Measurements from ENCODE around the gene ASPG.

The ASPG gene

DNA sequence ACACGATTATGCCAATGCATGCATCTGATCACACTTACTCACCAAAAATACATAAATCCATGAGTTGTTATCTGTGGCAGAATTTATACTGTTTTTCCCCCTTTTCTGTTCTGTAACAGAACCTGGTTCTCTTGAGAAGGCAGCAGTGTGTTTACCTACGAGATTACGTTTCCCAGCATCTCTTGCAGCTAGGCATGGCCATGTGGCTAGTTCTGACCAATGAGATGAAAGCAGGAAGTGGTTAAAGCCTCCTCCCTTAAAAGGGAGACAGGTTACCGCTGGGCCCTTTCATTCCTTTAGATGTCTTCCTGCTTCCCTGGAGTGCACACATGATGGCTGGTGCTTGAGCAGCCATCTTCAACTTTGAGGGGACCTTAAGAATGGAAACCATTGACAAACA lies 11.7 kb upstream of the ASPG start:
- DNase-seq (ENCODE audit: low read depth): no peak
- TF ChIP-seq, protein P1, sequence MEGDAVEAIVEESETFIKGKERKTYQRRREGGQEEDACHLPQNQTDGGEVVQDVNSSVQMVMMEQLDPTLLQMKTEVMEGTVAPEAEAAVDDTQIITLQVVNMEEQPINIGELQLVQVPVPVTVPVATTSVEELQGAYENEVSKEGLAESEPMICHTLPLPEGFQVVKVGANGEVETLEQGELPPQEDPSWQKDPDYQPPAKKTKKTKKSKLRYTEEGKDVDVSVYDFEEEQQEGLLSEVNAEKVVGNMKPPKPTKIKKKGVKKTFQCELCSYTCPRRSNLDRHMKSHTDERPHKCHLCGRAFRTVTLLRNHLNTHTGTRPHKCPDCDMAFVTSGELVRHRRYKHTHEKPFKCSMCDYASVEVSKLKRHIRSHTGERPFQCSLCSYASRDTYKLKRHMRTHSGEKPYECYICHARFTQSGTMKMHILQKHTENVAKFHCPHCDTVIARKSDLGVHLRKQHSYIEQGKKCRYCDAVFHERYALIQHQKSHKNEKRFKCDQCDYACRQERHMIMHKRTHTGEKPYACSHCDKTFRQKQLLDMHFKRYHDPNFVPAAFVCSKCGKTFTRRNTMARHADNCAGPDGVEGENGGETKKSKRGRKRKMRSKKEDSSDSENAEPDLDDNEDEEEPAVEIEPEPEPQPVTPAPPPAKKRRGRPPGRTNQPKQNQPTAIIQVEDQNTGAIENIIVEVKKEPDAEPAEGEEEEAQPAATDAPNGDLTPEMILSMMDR (conservative IDR thresholded peaks at IDR 0.05; ENCODE audit: low read depth, low read length): no peak
- H3K4me3 ChIP-seq (ENCODE audit: low read length): no peak overlapping the region

DNA sequence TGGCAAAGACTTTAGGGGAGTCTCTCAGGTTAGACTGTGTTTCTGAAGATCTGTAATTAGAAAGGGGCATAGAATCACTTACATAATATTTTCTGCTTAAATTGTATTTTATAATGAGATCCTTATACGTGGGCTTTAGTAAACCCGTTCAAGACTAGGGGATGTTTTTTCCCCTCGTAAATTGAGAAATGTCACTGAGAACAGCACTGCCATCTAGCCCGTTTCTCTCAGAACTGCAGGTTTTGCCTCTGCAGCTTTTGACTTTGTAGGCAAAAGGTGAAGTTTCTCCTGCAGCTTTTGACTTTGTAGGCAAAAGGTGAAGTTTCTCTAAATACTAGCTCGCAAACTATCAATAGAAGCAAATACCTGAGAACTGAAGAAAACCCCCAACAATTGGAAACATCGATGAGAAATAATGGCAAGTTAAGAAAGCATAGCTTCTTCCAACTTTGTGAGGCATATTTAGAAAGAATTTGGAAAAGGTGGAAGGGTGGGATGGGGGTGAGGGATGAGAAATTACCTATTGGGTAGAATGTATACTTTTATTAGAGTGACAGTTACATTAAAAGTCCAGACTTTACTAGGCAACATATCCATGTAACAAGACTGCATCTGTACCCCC lies 9.9 kb upstream of the ASPG start:
- TF ChIP-seq, protein P1 (conservative IDR thresholded peaks at IDR 0.05; ENCODE audit: low read depth, low read length): peak; percentile 69
- no peak overlapping the region for H3K4me3 ChIP-seq (ENCODE audit: low read length)
- no peak for DNase-seq (ENCODE audit: low read depth)

DNA sequence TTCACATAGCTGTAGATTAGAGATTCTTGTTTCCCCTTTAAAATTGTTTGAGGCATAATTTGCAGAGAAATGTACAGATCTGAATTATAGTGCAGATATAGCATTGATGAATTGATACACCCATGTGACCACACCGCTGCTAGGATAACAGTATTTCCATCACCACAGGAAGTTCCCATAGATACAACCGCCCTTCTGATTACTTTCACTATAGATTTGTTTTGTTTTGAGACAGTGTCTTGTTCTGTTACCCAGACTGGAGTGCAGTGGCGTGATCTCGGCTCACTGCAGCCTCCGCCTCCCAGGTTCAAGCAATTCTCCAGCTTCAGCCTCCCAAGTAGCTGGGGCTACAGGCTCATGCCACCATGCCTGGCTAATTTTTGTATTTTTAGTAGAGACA lies 8.8 kb upstream of the ASPG start:
- no peak overlapping the region for H3K4me3 ChIP-seq (ENCODE audit: low read length)
- TF ChIP-seq, protein P1 (conservative IDR thresholded peaks at IDR 0.05; ENCODE audit: low read depth, low read length): no peak
- no peak for DNase-seq (ENCODE audit: low read depth)

DNA sequence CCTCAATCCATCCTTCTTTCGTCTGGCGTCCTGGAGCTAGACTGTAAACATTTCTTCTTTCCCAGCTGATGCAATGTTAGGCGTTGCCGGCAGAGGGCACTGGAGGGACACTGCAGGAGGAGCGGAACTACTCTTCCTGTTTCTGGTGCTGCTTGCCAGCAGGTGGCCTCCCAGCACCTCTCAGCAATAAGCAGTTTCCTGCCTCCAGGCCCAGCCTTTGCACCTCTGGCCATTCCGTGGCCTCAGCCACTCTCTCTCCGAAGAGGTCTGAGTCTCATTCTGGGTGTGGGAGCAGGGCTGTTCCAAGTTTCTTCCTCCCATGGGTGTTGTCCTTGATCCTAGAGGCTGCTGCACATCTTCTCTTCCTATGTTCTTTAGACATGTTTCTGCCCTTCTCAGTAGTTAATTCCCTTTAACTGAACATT lies 7.5 kb upstream of the ASPG start:
- TF ChIP-seq, protein P1 (conservative IDR thresholded peaks at IDR 0.05; ENCODE audit: low read depth, low read length): peak; percentile 100
- H3K4me3 ChIP-seq (ENCODE audit: low read length): no peak overlapping the region
- peak; percentile 70 for DNase-seq (ENCODE audit: low read depth)

DNA sequence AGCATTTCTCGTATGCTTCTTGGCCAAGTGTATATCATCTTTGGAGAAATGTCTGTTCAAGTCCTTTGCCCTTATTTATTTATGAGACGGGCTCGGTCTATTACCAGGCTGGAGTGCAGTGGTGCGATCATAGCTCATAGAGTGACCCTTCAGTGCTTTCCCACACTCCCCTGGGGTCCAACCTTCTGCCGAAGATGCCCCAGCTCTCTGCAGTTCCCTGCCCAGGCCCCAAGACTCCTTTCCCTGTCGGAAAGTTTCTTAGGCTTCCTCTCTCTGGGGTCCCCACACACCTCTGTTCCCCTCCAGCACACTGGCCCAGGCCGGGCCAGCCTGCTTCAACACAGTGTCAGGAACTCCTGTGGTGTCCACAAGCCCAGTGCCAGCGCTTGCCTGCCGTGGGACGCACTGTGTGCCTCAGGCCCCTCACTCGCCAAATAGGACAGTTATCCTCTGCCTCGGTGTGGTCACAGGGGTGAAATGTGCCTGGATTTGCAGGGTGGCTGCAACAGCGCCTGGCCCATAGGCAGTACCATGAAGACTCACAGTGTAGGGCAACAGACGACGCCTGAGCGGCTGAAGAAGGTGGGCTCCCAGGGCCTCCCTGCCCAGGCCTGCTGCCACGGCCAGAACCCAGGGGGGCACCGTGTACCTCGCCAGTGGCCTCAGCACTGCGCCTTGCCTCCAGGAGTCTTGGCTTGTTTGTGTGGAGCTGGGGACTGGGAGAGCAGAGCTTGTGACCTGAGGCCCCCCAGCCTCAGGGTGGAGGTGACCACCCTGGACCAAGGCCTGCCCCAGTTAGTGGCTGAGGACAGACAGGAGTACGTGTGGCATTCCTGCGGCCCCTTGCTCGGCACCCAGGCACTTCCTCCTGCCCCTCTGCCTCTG lies 4.9 kb upstream of the ASPG start:
- TF ChIP-seq, protein P1 (conservative IDR thresholded peaks at IDR 0.05; ENCODE audit: low read depth, low read length): no peak
- no peak for DNase-seq (ENCODE audit: low read depth)
- H3K4me3 ChIP-seq (ENCODE audit: low read length): no peak overlapping the region

DNA sequence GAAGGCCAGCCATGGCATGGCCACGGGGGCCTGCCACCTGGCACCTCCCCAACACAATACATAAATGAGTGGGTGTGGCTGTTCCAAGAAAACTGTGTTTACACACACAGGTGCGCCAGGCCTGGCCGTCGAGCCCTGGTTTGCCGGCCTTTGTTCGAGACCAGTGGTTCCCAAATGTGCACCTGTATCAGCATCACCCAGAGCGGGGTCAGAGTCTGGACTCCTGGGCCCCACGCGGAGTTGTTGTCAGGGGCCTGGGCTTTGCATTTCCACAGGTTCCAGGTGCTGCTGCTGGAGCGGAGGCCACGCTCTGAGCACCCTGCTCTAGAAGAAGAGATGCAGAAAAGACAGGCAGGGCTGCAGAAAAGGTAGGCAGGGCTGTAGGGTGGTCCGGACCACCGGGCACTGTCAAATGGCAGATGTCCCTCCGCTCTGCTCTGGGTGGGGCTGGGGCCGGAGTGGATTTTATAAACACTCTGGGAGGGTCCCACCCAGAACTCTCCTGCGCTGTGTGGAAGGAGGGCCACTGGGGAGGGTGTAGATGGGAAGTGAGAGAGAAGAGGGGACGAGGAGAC lies 4.2 kb upstream of the ASPG start:
- H3K4me3 ChIP-seq (ENCODE audit: low read length): no peak overlapping the region
- DNase-seq (ENCODE audit: low read depth): no peak
- TF ChIP-seq, protein P1 (conservative IDR thresholded peaks at IDR 0.05; ENCODE audit: low read depth, low read length): no peak
